Sigmoid colon (tissue), 7 donors: ENCODE results near the gene SCRN3. TPM values are rescaled to one million over a fixed set of nuclear protein-coding genes. Genes with fewer than 3 reads are reported as not detected.

Source experiments
- DNase-seq: peaks from one replicate; pipeline ENCODE4 v3.0.0-alpha.2; 2019
- H3K27ac ChIP-seq, 4 donors: fragments of 200-600 bp; sonication (generic); one replicate each; pipeline ENCODE4 v1.5.1; 2016 to 2019; ENCODE audit warnings: mild to moderate bottlenecking in 1 of 4
- H3K27me3 ChIP-seq, 3 donors: fragments of 200-600 bp; sonication (generic); one replicate each; pipeline ENCODE4 v1.5.1; 2019; ENCODE audit warnings: mild to moderate bottlenecking in 1 of 3
- H3K36me3 ChIP-seq, 4 donors: fragments of 200-600 bp; sonication (generic); one replicate each; pipeline ENCODE4 v1.5.1; 2016 to 2019
- H3K4me1 ChIP-seq, 4 donors: fragments of 200-600 bp; sonication (generic); one replicate each; pipeline ENCODE4 v1.5.1; 2017 to 2019
- H3K4me3 ChIP-seq, 4 donors: fragments of 200-600 bp; sonication (generic); one replicate each; pipeline ENCODE4 v1.5.1; 2017 to 2019; ENCODE audit warnings: mild to moderate bottlenecking in 2 of 4, moderate library complexity in 1 of 4
- H3K9me3 ChIP-seq, 4 donors: fragments of 200-600 bp in 3 of 4; sonication (generic) in 3 of 4; one replicate each; pipeline versions ENCODE4 v1.5.1 to v1.6.1; 2013 to 2019
- EP300 ChIP-seq, 4 donors: sonication (generic); formaldehyde crosslinking; IDR thresholded peaks; one replicate each; pipeline ENCODE4 v1.6.1; 2017; ENCODE audit warnings: antibody characterized with exemption in 4 of 4
- POLR2A ChIP-seq, 2 donors: fragments of 450-650 bp; IDR thresholded peaks; one replicate each; pipeline ENCODE4 v1.6.1; 2016; ENCODE audit warnings: antibody characterized with exemption in 2 of 2, mild to moderate bottlenecking in 2 of 2, moderate library complexity in 2 of 2
- POLR2AphosphoS5 ChIP-seq, 4 donors: sonication (generic); formaldehyde crosslinking; IDR thresholded peaks; one replicate each; pipeline ENCODE4 v1.6.1; 2017; ENCODE audit warnings: antibody characterized with exemption in 4 of 4
- WGBS, 2 donors: extraction: QIAGEN DNeasy Blood & Tissue Kit; methylation state at CpG; one replicate each; pipeline ENCODE4 v1.1.7; 2013; 5-methylcytosine and 5-hydroxymethylcytosine counted together
- intact Hi-C: fragments of 100-400 bp; cut with DNase I; formaldehyde crosslinking; loops from one replicate; pipeline ENCODE4 v1.15.1; 2023
- polyA plus RNA-seq, 3 donors: library from polyadenylated mRNA; stranded (reverse); fragments of 200-250 nt; gene quantifications; one replicate each; pipeline ENCODE4 v1.2.3, GENCODE V29; 2013
- total RNA-seq, 4 donors: library from RNA; depleted of rRNA; stranded (reverse); fragments of >200 nt; gene quantifications; one replicate each; pipeline ENCODE4 v1.1.0, GENCODE V29; 2016
- TF ChIP-seq, protein P1 (sequence below), 4 experiments: fragments of 450-650 bp in 3 of 4; fragments of 200-600 bp in 1 of 4; IDR thresholded peaks; one replicate each; pipeline ENCODE4 v1.5.1; 2016 to 2019; ENCODE audit warnings: antibody characterized with exemption in 4 of 4, mild to moderate bottlenecking in 3 of 4, moderate library complexity in 2 of 4
- donor health status: healthy with polysubstance abuse.
- donor health status: Bipolar disorder and iron deficiency.
- donor health status: healthy.

SCRN3 gene, protein sequence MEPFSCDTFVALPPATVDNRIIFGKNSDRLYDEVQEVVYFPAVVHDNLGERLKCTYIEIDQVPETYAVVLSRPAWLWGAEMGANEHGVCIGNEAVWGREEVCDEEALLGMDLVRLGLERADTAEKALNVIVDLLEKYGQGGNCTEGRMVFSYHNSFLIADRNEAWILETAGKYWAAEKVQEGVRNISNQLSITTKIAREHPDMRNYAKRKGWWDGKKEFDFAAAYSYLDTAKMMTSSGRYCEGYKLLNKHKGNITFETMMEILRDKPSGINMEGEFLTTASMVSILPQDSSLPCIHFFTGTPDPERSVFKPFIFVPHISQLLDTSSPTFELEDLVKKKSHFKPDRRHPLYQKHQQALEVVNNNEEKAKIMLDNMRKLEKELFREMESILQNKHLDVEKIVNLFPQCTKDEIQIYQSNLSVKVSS
- total RNA-seq (10 to 100 TPM; 13.7 to 25.0 (median 15.4) TPM), polyA plus RNA-seq (10 to 100 TPM in 2 of 3 donors, 1 to 10 TPM in 1; 9.6 to 31.0 (median 15.3) TPM)

DNA sequence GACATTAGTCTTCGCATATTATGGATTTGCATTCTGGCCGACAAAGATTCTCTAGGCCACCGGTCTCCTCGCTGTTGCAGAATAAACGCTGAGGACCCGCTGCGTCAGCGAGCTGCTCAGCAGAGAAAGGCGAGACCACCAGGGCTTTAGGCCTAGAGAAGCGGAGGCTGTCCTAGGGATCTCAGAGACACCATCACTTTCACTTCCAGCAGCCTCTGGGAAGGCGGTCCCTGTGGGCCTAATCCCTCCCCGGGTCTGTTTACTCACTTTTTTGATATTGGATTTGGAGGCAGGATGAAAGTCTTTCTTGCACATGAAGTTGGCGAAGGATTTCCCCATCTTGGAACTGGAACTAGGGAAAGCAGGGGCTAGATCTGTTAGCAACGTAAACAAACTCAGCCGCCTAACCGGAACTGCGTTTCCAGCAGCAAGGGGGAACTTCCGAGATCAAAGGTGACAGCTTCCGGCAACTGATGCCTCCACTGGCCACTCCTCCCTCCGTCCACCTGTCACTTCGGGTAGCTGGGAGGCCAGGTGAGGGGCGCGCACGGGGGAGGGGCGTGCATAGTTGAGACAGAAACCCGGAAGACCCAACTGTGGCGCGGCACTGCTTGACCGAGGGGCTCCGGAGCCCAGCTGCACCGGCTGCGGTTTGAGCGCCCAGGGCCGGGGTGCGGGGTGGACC lies at the start of gene SCRN3:
Gene SCRN3, plus strand, starts transcription at position 447 of the 685 bp plus-strand sequence. CDS start 2,554 bp downstream, outside the sequence.
- peaks cover 0 to 38% (median 28%) of the 10 kb centered on the region in 4 donors for H3K4me1 ChIP-seq
- peak within 1 kb of the TSS; percentile 74 to 82 (median 76) for H3K4me3 ChIP-seq
- H3K36me3 ChIP-seq = peaks cover 0 to 10% (median 3%) of the 10 kb centered on the region in 4 donors
- WGBS, 2 donors = 0% methylated on average over 35 of the region's 35 CpGs
- peak within 1 kb of the TSS; percentile 81 to 87 (median 82) for H3K27ac ChIP-seq
- H3K27me3 ChIP-seq = no peaks in the 10 kb centered on the region
- intact Hi-C loops = loop anchor here (10.0 kb wide), 1 partner anchor 431 kb away; the partner anchor contains the start of gene SP3
- peak; percentile 84 for DNase-seq
- no peaks in the 10 kb centered on the region for H3K9me3 ChIP-seq
- TF ChIP-seq EP300 (IDR thresholded peaks at IDR 0.05) (peak in 1 of 4 donors; percentile 30), POLR2AphosphoS5 (IDR thresholded peaks at IDR 0.05) (peak; percentile 35 to 61 (median 54))
- TF ChIP-seq, protein P1, sequence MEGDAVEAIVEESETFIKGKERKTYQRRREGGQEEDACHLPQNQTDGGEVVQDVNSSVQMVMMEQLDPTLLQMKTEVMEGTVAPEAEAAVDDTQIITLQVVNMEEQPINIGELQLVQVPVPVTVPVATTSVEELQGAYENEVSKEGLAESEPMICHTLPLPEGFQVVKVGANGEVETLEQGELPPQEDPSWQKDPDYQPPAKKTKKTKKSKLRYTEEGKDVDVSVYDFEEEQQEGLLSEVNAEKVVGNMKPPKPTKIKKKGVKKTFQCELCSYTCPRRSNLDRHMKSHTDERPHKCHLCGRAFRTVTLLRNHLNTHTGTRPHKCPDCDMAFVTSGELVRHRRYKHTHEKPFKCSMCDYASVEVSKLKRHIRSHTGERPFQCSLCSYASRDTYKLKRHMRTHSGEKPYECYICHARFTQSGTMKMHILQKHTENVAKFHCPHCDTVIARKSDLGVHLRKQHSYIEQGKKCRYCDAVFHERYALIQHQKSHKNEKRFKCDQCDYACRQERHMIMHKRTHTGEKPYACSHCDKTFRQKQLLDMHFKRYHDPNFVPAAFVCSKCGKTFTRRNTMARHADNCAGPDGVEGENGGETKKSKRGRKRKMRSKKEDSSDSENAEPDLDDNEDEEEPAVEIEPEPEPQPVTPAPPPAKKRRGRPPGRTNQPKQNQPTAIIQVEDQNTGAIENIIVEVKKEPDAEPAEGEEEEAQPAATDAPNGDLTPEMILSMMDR (IDR thresholded peaks at IDR 0.05) = no peak

DNA sequence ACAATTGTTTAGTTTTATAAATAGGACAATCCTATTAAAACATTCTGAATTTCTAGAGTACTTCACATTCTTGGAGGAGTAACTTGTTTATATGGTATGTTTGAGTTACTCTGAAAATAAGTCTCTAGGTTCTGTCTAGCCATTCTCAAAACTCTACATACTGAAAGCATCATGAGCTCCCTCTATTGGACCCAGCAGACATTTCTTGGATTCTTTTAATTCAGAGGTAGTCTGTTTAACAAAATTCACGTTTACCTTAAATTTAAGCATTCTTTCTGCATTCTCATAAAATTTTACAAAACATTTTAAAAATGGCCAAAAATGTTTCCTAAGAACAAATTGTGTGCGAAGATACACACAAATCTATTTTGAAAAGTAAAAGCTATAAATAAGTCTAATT lies 45.5 kb upstream of the SCRN3 start:
- WGBS, 2 donors = 76 to 90% methylated on average over 2 of the region's 2 CpGs
- intact Hi-C loops = no loop called here
- H3K36me3 ChIP-seq = peaks cover 4 to 43% (median 9%) of the 10 kb centered on the region in 4 donors

DNA sequence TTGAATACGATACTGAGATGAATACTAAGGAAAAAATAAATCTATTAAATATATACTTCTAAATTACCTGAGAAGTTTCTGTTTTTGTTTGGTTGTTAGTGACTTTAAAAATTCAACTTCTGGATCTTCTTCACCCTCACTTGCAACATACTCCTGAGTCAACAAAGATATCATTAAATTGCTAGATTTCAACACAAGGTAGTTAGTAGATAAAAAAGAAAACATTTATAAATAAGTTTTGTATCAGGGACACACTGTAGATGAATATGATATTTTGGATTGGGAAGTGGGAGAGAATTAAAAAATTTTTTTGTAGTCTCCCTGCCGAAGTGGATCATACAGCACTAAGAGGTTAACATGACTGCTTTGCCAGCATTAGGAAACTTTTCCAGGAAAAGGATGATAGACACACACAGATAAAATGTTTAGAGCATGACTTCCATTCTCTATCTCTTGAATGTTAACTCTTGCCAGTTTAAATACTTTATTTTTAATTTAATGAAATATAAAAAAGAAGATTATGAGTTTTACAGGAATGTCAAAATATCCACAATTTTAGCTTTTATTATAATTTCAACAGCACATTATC lies 44.8 kb upstream of the SCRN3 start:
- WGBS, 2 donors = 98% methylated on average over 2 of the region's 2 CpGs
- Histone ChIP-seq H3K9me3 (no peaks in the 10 kb centered on the region), H3K4me1 (no peaks in the 10 kb centered on the region), H3K27me3 (peaks cover 0 to 5% (median 0%) of the 10 kb centered on the region in 3 donors), H3K36me3 (peaks cover 4 to 43% (median 9%) of the 10 kb centered on the region in 4 donors), H3K4me3 (no peak overlapping the region), H3K27ac (no peak overlapping the region)
- no peak for DNase-seq
- TF ChIP-seq POLR2AphosphoS5 (IDR thresholded peaks at IDR 0.05) (no peak), POLR2A (IDR thresholded peaks at IDR 0.05) (no peak), EP300 (IDR thresholded peaks at IDR 0.05) (no peak)
- TF ChIP-seq, protein P1 (IDR thresholded peaks at IDR 0.05) = no peak
- intact Hi-C loops = no loop called here

More for the DNA sequence above, 45.5 kb upstream of the SCRN3 start:
- no peak for DNase-seq
- no peaks in the 10 kb centered on the region for H3K9me3 ChIP-seq
- H3K4me3 ChIP-seq = no peak overlapping the region
- TF ChIP-seq, protein P1 (IDR thresholded peaks at IDR 0.05) = no peak
- TF ChIP-seq EP300 (IDR thresholded peaks at IDR 0.05) (no peak), POLR2A (IDR thresholded peaks at IDR 0.05) (no peak), POLR2AphosphoS5 (IDR thresholded peaks at IDR 0.05) (no peak)
- no peak overlapping the region for H3K27ac ChIP-seq
- no peaks in the 10 kb centered on the region for H3K4me1 ChIP-seq
- H3K27me3 ChIP-seq = peaks cover 0 to 11% (median 0%) of the 10 kb centered on the region in 3 donors

DNA sequence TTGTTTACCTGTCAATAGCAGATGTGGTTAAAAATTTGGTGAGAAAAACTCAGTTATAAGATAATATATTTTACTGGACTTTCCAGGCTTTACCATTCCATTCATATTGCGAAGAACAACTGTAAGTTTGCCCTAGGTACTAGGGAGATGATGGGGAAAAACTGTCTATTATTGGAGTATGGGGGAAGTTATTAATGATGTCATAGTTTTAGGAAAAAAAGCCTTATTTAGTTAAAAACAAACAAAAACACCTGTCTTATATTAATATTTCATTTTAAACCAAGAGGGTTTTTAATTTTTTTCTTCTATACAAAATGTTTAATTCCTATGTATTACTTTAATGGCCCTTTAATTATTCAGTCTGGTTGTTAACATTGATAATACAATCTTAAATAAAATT lies 42.5 kb upstream of the SCRN3 start:
- intact Hi-C loops = no loop called here
- Histone ChIP-seq H3K9me3 (no peaks in the 10 kb centered on the region), H3K27ac (no peak overlapping the region), H3K4me3 (no peak overlapping the region), H3K4me1 (peaks cover 0 to 7% (median 4%) of the 10 kb centered on the region in 4 donors), H3K36me3 (peaks cover 0 to 38% (median 9%) of the 10 kb centered on the region in 4 donors), H3K27me3 (no peaks in the 10 kb centered on the region)
- WGBS, 2 donors = 98% methylated on average over 1 of the region's 1 CpG
- no peak for DNase-seq
- TF ChIP-seq EP300 (IDR thresholded peaks at IDR 0.05) (no peak), POLR2AphosphoS5 (IDR thresholded peaks at IDR 0.05) (no peak), POLR2A (IDR thresholded peaks at IDR 0.05) (no peak)
- TF ChIP-seq, protein P1 (IDR thresholded peaks at IDR 0.05) = no peak
